ENCODE measurements around the gene LMAN1L.

LMAN1L gene

GRCh38 chr15:74816624-74817369 is 4.2 kb downstream of the LMAN1L start:
- H3K4me3 ChIP-seq (ENCODE audit: control insufficient read depth, low read depth, low read length) = no peak overlapping the region
- no peak for TF ChIP-seq CTCF (IDR thresholded peaks at IDR 0.05; ENCODE audit: control insufficient read depth, insufficient read depth, low read depth, low read length, missing control alignments)
- no peak for DNase-seq (ENCODE audit: low read depth)

- H3K4me3 ChIP-seq (ENCODE audit: control insufficient read depth, low read depth, low read length) = no peak overlapping the region
- no peak for DNase-seq (ENCODE audit: low read depth)
- TF ChIP-seq CTCF (IDR thresholded peaks at IDR 0.05; ENCODE audit: control insufficient read depth, insufficient read depth, low read depth, low read length, missing control alignments) = peak; percentile 33
These were observed 4.7 kb downstream of the LMAN1L start for GRCh38 chr15:74817370-74817737.

GRCh38 chr15:74820056-74820455 is 7.4 kb downstream of the LMAN1L start:
- DNase-seq (ENCODE audit: low read depth) = no peak
- H3K4me3 ChIP-seq (ENCODE audit: control insufficient read depth, low read depth, low read length) = no peak overlapping the region
- no peak for TF ChIP-seq CTCF (IDR thresholded peaks at IDR 0.05; ENCODE audit: control insufficient read depth, insufficient read depth, low read depth, low read length, missing control alignments)

- TF ChIP-seq CTCF (IDR thresholded peaks at IDR 0.05; ENCODE audit: control insufficient read depth, insufficient read depth, low read depth, low read length, missing control alignments) = no peak
These were observed 8.6 kb downstream of the LMAN1L start for GRCh38 chr15:74821091-74821789.

GRCh38 chr15:74821790-74822158 is 9.1 kb downstream of the LMAN1L start:
- H3K4me3 ChIP-seq (ENCODE audit: control insufficient read depth, low read depth, low read length) = no peak overlapping the region
- TF ChIP-seq CTCF (IDR thresholded peaks at IDR 0.05; ENCODE audit: control insufficient read depth, insufficient read depth, low read depth, low read length, missing control alignments) = no peak
- no peak for DNase-seq (ENCODE audit: low read depth)

More at GRCh38 chr15:74821091-74821789, 8.6 kb downstream of the LMAN1L start:
- no peak overlapping the region for H3K4me3 ChIP-seq (ENCODE audit: control insufficient read depth, low read depth, low read length)
- DNase-seq (ENCODE audit: low read depth) = no peak

- TF ChIP-seq CTCF (IDR thresholded peaks at IDR 0.05; ENCODE audit: control insufficient read depth, insufficient read depth, low read depth, low read length, missing control alignments) = no peak
- DNase-seq (ENCODE audit: low read depth) = no peak
- no peak overlapping the region for H3K4me3 ChIP-seq (ENCODE audit: control insufficient read depth, low read depth, low read length)
These were observed 9.6 kb downstream of the LMAN1L start for GRCh38 chr15:74822233-74822632.
